Suprapubic skin (tissue), 4 donors: ENCODE measurements around the gene SLC39A3.

ENCODE experiments used
- POLR2A ChIP-seq, 2 donors: fragments of 450-650 bp; IDR thresholded peaks; one replicate each; pipeline ENCODE4 v1.6.1; 2017; ENCODE audit warnings: antibody characterized with exemption in 2 of 2, mild to moderate bottlenecking in 2 of 2, moderate library complexity in 2 of 2
- POLR2AphosphoS5 ChIP-seq, 3 donors: sonication (generic); formaldehyde crosslinking; IDR thresholded peaks; one replicate each; pipeline ENCODE4 v1.6.1; 2017; ENCODE audit warnings: antibody characterized with exemption in 3 of 3
- TF ChIP-seq, protein P1 (sequence below), 2 donors: fragments of 200-600 bp in 1 of 2; fragments of 450-650 bp in 1 of 2; sonication (generic) in 1 of 2; IDR thresholded peaks; one replicate each; pipeline ENCODE4 v1.5.1; 2016 to 2019; ENCODE audit warnings: antibody characterized with exemption in 2 of 2, mild to moderate bottlenecking in 1 of 2, moderate library complexity in 1 of 2

DNA sequence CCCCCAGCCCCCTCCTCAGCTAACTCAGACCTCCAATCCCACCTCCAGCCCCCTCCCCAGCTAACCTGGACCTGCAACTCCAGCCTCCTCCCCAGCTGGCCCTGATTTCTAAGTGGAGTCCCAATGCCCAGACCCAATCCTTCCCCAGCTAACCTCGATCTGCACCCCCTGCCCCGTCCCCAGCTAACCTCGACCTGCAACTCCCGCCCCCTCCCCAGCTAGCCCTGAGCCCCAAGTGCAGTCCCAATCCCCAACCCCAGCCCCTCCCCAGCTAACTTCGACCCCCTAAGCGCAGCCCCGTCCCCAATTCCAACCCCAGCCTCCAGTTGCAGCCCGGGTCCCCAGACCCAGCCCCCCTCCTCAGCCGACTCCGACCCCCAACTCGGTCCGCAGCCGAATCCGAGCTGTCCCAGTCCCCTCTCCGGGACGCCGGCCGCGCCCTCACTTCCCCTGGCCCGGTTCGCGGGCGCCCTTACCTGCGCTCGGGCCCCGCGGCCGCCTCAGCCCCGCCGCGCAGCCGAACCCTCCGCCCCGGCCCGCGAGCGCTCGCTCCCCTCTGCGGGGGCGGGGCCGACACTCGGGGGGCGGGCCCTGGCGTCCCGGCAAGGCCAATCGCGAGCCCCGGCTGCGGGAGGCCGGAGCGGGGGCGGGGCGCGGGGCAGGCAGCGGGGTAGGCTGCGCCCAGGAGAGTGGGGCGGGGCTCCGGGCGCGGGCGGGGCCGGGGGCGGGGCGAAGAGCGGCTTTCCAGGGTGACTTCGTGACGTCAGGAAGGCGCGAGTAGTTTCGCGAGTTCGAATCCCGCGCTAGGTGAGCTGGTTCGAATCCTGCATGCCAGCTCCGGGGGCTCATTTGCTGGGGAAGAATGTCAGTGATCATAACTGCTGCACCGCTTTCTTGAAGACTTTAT lies 37.4 kb downstream of the SLC39A3 start, which contains the start of gene GNG7:
- TF ChIP-seq POLR2A (IDR thresholded peaks at IDR 0.05) (peak in 1 of 2 donors; percentile 21), POLR2AphosphoS5 (IDR thresholded peaks at IDR 0.05) (no peak)
- TF ChIP-seq, protein P1, sequence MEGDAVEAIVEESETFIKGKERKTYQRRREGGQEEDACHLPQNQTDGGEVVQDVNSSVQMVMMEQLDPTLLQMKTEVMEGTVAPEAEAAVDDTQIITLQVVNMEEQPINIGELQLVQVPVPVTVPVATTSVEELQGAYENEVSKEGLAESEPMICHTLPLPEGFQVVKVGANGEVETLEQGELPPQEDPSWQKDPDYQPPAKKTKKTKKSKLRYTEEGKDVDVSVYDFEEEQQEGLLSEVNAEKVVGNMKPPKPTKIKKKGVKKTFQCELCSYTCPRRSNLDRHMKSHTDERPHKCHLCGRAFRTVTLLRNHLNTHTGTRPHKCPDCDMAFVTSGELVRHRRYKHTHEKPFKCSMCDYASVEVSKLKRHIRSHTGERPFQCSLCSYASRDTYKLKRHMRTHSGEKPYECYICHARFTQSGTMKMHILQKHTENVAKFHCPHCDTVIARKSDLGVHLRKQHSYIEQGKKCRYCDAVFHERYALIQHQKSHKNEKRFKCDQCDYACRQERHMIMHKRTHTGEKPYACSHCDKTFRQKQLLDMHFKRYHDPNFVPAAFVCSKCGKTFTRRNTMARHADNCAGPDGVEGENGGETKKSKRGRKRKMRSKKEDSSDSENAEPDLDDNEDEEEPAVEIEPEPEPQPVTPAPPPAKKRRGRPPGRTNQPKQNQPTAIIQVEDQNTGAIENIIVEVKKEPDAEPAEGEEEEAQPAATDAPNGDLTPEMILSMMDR (IDR thresholded peaks at IDR 0.05): no peak
